ENCODE data around the gene EBNA1BP2. TPM values are rescaled to one million over a fixed set of nuclear protein-coding genes. Genes with fewer than 3 reads are reported as not detected.

Gene EBNA1BP2, protein sequence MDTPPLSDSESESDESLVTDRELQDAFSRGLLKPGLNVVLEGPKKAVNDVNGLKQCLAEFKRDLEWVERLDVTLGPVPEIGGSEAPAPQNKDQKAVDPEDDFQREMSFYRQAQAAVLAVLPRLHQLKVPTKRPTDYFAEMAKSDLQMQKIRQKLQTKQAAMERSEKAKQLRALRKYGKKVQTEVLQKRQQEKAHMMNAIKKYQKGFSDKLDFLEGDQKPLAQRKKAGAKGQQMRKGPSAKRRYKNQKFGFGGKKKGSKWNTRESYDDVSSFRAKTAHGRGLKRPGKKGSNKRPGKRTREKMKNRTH
- 109 TPM for total RNA-seq (2021; ENCODE audit: unreplicated experiment)
- 82.5 and 104 TPM in 2 replicates for polyA plus RNA-seq (2012)
- percentile 94 among the genes with signal in this experiment for Bru-seq, nascent RNA
- percentile 95 among the genes with signal in this experiment for BruChase-seq, experiment 1, labeled RNA remaining after a 6-hour chase
- BruChase-seq, experiment 2, labeled RNA remaining after a 2-hour chase: percentile 87 among the genes with signal in this experiment
- long read RNA-seq, transcript EBNA1BP2-201 (9 exons, 1,322 nt): major isoform, 158 of 189 reads
- long read RNA-seq, partial matches to known transcripts: 8 of 189 reads
- long read RNA-seq, other reads (novel, unspliced or antisense): 21 of 189 reads

- ChIA-PET CTCF (interaction anchor here (0.6 kb wide), 1 partner anchor 98 kb away, joined by 3 read pairs; no protein-coding TSS in a partner anchor), POLR2A (interaction anchor here (1.0 to 1.1 kb wide), 2 partner anchors 11 to 325 kb away, joined by 3 to 4 read pairs; partner anchors contain the start of gene ZNF691), RAD21 (ENCODE audit: low non-redundant PET in 1 of 2, low total read pairs in 2 of 2, uncharacterized antibody in 2 of 2, unreplicated experiment in 2 of 2) (interaction anchor here in 1 of 2 experiments (0.7 kb wide), 1 partner anchor 257 kb away, joined by 3 read pairs; no protein-coding TSS in a partner anchor)
- peak within 1 kb of the TSS; percentile 97 to 98 for H3K4me3 ChIP-seq (replicated peaks in 1 of 2; ENCODE audit: low read depth in 1 of 2, low read length in 2 of 2)
- DNase-seq (ENCODE audit: low read depth, low spot score) (peak; percentile 92), ATAC-seq (peak; percentile 88)
- H3K4me2 ChIP-seq (ENCODE audit: low read length): peak within 1 kb of the TSS; percentile 94
- peaks cover 31 to 37% of the 10 kb centered on the region in 2 experiments for H3K36me3 ChIP-seq (ENCODE audit: control insufficient read depth in 1 of 2, insufficient read depth in 2 of 2, low read length in 2 of 2)
- H3K4me1 ChIP-seq (ENCODE audit: control insufficient read depth in 1 of 2, insufficient read depth in 2 of 2, low read length in 2 of 2): peaks cover 5 to 7% of the 10 kb centered on the region in 2 experiments
- no peaks in the 10 kb centered on the region for H3K9me3 ChIP-seq (ENCODE audit: control insufficient read depth in 1 of 2, insufficient read depth in 1 of 2, low read depth in 1 of 2, low read length in 2 of 2)
- H3K27ac ChIP-seq (ENCODE audit: low read depth, low read length): peak within 1 kb of the TSS; percentile 65
- H4K20me1 ChIP-seq (ENCODE audit: insufficient read depth): no peaks in the 10 kb centered on the region
- H3K27me3 ChIP-seq (ENCODE audit: insufficient read depth, low read length): no peaks in the 10 kb centered on the region
- H3K9me2 ChIP-seq (ENCODE audit: insufficient read depth): no peaks in the 10 kb centered on the region
- BruUV-seq (replicated peaks): TSS peak; percentile 53
- H2AFZ ChIP-seq (ENCODE audit: low read depth, low read length, poor library complexity, severe bottlenecking): peak within 1 kb of the TSS; percentile 87
- H3K9ac ChIP-seq (ENCODE audit: low read length): peak within 1 kb of the TSS; percentile 92
- peaks cover 41% of the 10 kb centered on the region for H3K79me2 ChIP-seq (ENCODE audit: insufficient read depth, low read length)
- intact Hi-C loops (cut with micrococcal nuclease): no loop called here
- no peak for TF ChIP-seq ZBTB33 (IDR thresholded peaks at IDR 0.05; ENCODE audit: extremely low read depth, insufficient replicate concordance, low read length)
- TF ChIP-seq, protein P1, sequence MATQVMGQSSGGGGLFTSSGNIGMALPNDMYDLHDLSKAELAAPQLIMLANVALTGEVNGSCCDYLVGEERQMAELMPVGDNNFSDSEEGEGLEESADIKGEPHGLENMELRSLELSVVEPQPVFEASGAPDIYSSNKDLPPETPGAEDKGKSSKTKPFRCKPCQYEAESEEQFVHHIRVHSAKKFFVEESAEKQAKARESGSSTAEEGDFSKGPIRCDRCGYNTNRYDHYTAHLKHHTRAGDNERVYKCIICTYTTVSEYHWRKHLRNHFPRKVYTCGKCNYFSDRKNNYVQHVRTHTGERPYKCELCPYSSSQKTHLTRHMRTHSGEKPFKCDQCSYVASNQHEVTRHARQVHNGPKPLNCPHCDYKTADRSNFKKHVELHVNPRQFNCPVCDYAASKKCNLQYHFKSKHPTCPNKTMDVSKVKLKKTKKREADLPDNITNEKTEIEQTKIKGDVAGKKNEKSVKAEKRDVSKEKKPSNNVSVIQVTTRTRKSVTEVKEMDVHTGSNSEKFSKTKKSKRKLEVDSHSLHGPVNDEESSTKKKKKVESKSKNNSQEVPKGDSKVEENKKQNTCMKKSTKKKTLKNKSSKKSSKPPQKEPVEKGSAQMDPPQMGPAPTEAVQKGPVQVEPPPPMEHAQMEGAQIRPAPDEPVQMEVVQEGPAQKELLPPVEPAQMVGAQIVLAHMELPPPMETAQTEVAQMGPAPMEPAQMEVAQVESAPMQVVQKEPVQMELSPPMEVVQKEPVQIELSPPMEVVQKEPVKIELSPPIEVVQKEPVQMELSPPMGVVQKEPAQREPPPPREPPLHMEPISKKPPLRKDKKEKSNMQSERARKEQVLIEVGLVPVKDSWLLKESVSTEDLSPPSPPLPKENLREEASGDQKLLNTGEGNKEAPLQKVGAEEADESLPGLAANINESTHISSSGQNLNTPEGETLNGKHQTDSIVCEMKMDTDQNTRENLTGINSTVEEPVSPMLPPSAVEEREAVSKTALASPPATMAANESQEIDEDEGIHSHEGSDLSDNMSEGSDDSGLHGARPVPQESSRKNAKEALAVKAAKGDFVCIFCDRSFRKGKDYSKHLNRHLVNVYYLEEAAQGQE (IDR thresholded peaks at IDR 0.05; ENCODE audit: low read depth): no peak
- no peak for TF ChIP-seq SRF (IDR thresholded peaks at IDR 0.05; ENCODE audit: low read depth)
- no peak for TF ChIP-seq EZH2 (IDR thresholded peaks at IDR 0.05)
- no peak for TF ChIP-seq EZH2phosphoT487 (IDR thresholded peaks at IDR 0.05; ENCODE audit: borderline replicate concordance)
- no peak for TF ChIP-seq CEBPB (IDR thresholded peaks at IDR 0.05; ENCODE audit: low read depth)
- TF ChIP-seq ZFX (IDR thresholded peaks at IDR 0.05): peak; percentile 41; the same call in 1 of the 2 replicates
- no peak for TF ChIP-seq ATF3 (IDR thresholded peaks at IDR 0.05)
- peak; percentile 94 for TF ChIP-seq POLR2AphosphoS5 (IDR thresholded peaks at IDR 0.05; ENCODE audit: low read depth, low read length)
- TF ChIP-seq SP1 (IDR thresholded peaks at IDR 0.05; ENCODE audit: low read depth): peak; percentile 52; the same call in 1 of the 2 replicates
- TF ChIP-seq JUND (IDR thresholded peaks at IDR 0.05): no peak
- TF ChIP-seq TCF7L2 (IDR thresholded peaks at IDR 0.05; ENCODE audit: borderline replicate concordance, extremely low read depth, insufficient read depth, insufficient read length): peak; percentile 53
- no peak for TF ChIP-seq ZNF274 (IDR thresholded peaks at IDR 0.05; ENCODE audit: low read depth, low read length)
- TF ChIP-seq, protein P2, sequence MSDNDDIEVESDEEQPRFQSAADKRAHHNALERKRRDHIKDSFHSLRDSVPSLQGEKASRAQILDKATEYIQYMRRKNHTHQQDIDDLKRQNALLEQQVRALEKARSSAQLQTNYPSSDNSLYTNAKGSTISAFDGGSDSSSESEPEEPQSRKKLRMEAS (IDR thresholded peaks at IDR 0.05): peak; percentile 94
- peak; percentile 8 for TF ChIP-seq YY1 (IDR thresholded peaks at IDR 0.05; ENCODE audit: extremely low read depth, insufficient replicate concordance, low read depth, low read length)
- peak; percentile 48 for TF ChIP-seq POLR2A (IDR thresholded peaks at IDR 0.05; ENCODE audit: borderline replicate concordance, extremely low read depth, insufficient read depth, insufficient read length)
- TF ChIP-seq EGR1 (IDR thresholded peaks at IDR 0.05; ENCODE audit: low read depth): peak; percentile 78
- TF ChIP-seq ELF1 (IDR thresholded peaks at IDR 0.05; ENCODE audit: borderline replicate concordance, low read depth): peak; percentile 89
- TF ChIP-seq CBX3 (IDR thresholded peaks at IDR 0.05; ENCODE audit: low read depth): no peak
These were observed at the start of gene EBNA1BP2, which contains the start of gene CFAP57 for GRCh38 chr1:43171876-43172526. TSS of gene EBNA1BP2 (minus strand) at chr1:43172290. CDS start at chr1:43172118, 172 bp downstream. TSS of gene CFAP57 (plus strand) at chr1:43172330. CDS start at chr1:43172754, 424 bp downstream.
